ENCODE results near the gene BEND5. TPM values are rescaled to one million over a fixed set of nuclear protein-coding genes. Genes with fewer than 3 reads are reported as not detected.
A peak's percentile ranks its signal among the peaks of the same experiment; 100 is the strongest.

BEND5 gene
- total and polyA plus RNA-seq, 2 of the 13 experiments (the other 11 are each of a cell fraction or from before 2014, with no cell fraction given), result 0.11 TPM; not detected in 1

- in situ Hi-C loops (cut with HindIII; ENCODE audit: extremely low pct_ligation_motif_present, low pct_unique_long_range_greater_than_20kb) (no loop called here), intact Hi-C loops (cut with micrococcal nuclease; ENCODE audit: unreplicated experiment) (no loop called here)
- Histone ChIP-seq H3K4me1 (ENCODE audit: insufficient read depth, low read length) (no peaks in the 10 kb centered on the region), H3K4me2 (ENCODE audit: low read depth, low read length) (no peak overlapping the region), H3K79me2 (ENCODE audit: insufficient read depth, low read length) (no peaks in the 10 kb centered on the region), H3K36me3 (replicated peaks in 1 of 2; ENCODE audit: control insufficient read depth in 1 of 2, insufficient read depth in 2 of 2, low read length in 2 of 2) (no peaks in the 10 kb centered on the region), H3K9me3 (ENCODE audit: low read length) (no peaks in the 10 kb centered on the region), H3K4me3 (replicated peaks in 1 of 3; ENCODE audit: insufficient read depth in 1 of 3, low read depth in 2 of 3, low read length in 3 of 3) (no peak overlapping the region), H4K20me1 (ENCODE audit: insufficient read depth, low read length) (no peaks in the 10 kb centered on the region), H3K27ac (ENCODE audit: extremely low read length, insufficient read depth, low read length) (no peak overlapping the region), H3K27me3 (ENCODE audit: control insufficient read depth in 1 of 2, insufficient read depth in 2 of 2, low read length in 2 of 2) (no peaks in the 10 kb centered on the region), H3K9ac (ENCODE audit: insufficient read depth, low read depth, low read length) (no peak overlapping the region), H2AFZ (ENCODE audit: low read length) (no peak overlapping the region)
- ChIA-PET CTCF (ENCODE audit: low intra/inter-chr PET ratio, low total read pairs) (no interaction called here), POLR2A (no interaction called here)
- 23% methylated on average over 9 of the region's 10 CpGs for WGBS (ENCODE audit: low lambda C conversion rate)
- ATAC-seq, result peak; percentile 38; the same call in 1 of the 3 replicates
- BruUV-seq (replicated peaks), result no TSS peak
- no peak for FAIRE-seq
- DNase-seq (ENCODE audit: low spot score), result no peak
- TF ChIP-seq TCF12 (IDR thresholded peaks at IDR 0.05) (no peak), TCF12 (CRISPR knock-in tag; IDR thresholded peaks at IDR 0.05) (no peak), SALL2 (CRISPR knock-in tag; IDR thresholded peaks at IDR 0.05) (no peak), ZC3H4 (CRISPR knock-in tag; IDR thresholded peaks at IDR 0.05; ENCODE audit: borderline replicate concordance) (no peak), LCORL (IDR thresholded peaks at IDR 0.05) (no peak), LCORL (CRISPR knock-in tag; IDR thresholded peaks at IDR 0.05) (no peak), XBP1 (CRISPR knock-in tag; IDR thresholded peaks at IDR 0.05) (no peak), PLRG1 (conservative IDR thresholded peaks at IDR 0.05) (no peak), NBN (conservative IDR thresholded peaks at IDR 0.05) (no peak), ZNF232 (CRISPR knock-in tag; IDR thresholded peaks at IDR 0.05; ENCODE audit: borderline replicate concordance) (no peak), ZNF773 (CRISPR knock-in tag; IDR thresholded peaks at IDR 0.05; ENCODE audit: borderline replicate concordance) (no peak), ZNF138 (CRISPR knock-in tag; IDR thresholded peaks at IDR 0.05; ENCODE audit: low read depth) (no peak), SUZ12 (IDR thresholded peaks at IDR 0.05; ENCODE audit: low read depth, low read length) (no peak), ZNF850 (CRISPR knock-in tag; conservative IDR thresholded peaks at IDR 0.05) (no peak), ZNF326 (CRISPR knock-in tag; IDR thresholded peaks at IDR 0.05; ENCODE audit: borderline replicate concordance) (no peak)
- TF ChIP-seq, protein P1, sequence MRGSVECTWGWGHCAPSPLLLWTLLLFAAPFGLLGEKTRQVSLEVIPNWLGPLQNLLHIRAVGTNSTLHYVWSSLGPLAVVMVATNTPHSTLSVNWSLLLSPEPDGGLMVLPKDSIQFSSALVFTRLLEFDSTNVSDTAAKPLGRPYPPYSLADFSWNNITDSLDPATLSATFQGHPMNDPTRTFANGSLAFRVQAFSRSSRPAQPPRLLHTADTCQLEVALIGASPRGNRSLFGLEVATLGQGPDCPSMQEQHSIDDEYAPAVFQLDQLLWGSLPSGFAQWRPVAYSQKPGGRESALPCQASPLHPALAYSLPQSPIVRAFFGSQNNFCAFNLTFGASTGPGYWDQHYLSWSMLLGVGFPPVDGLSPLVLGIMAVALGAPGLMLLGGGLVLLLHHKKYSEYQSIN (CRISPR knock-in tag; IDR thresholded peaks at IDR 0.05; ENCODE audit: borderline replicate concordance), result no peak
- TF ChIP-seq, protein P2, sequence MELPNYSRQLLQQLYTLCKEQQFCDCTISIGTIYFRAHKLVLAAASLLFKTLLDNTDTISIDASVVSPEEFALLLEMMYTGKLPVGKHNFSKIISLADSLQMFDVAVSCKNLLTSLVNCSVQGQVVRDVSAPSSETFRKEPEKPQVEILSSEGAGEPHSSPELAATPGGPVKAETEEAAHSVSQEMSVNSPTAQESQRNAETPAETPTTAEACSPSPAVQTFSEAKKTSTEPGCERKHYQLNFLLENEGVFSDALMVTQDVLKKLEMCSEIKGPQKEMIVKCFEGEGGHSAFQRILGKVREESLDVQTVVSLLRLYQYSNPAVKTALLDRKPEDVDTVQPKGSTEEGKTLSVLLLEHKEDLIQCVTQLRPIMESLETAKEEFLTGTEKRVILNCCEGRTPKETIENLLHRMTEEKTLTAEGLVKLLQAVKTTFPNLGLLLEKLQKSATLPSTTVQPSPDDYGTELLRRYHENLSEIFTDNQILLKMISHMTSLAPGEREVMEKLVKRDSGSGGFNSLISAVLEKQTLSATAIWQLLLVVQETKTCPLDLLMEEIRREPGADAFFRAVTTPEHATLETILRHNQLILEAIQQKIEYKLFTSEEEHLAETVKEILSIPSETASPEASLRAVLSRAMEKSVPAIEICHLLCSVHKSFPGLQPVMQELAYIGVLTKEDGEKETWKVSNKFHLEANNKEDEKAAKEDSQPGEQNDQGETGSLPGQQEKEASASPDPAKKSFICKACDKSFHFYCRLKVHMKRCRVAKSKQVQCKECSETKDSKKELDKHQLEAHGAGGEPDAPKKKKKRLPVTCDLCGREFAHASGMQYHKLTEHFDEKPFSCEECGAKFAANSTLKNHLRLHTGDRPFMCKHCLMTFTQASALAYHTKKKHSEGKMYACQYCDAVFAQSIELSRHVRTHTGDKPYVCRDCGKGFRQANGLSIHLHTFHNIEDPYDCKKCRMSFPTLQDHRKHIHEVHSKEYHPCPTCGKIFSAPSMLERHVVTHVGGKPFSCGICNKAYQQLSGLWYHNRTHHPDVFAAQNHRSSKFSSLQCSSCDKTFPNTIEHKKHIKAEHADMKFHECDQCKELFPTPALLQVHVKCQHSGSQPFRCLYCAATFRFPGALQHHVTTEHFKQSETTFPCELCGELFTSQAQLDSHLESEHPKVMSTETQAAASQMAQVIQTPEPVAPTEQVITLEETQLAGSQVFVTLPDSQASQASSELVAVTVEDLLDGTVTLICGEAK (IDR thresholded peaks at IDR 0.05), result no peak
- TF ChIP-seq, protein P2 (CRISPR knock-in tag; IDR thresholded peaks at IDR 0.05), result no peak
These were observed 96.2 kb downstream of the BEND5 start for GRCh38 chr1:48680411-48681035.

Measured in HepG2 (cell line).